Tibial nerve (tissue), 3 donors: ENCODE results near the gene ZNF112.

ENCODE experiments used
- CTCF ChIP-seq, 5 experiments: fragments of 200-600 bp in 3 of 5; fragments of 450-650 bp in 2 of 5; sonication (generic) in 3 of 5; IDR thresholded peaks; one replicate each; pipeline ENCODE4 v1.5.1; 2016 to 2019; ENCODE audit warnings: antibody characterized with exemption in 5 of 5, mild to moderate bottlenecking in 3 of 5, moderate library complexity in 2 of 5
- POLR2A ChIP-seq, 2 donors: fragments of 450-650 bp; IDR thresholded peaks; one replicate each; pipeline ENCODE4 v1.6.1; 2017; ENCODE audit warnings: antibody characterized with exemption in 2 of 2, mild to moderate bottlenecking in 2 of 2, moderate library complexity in 2 of 2

- no peak for TF ChIP-seq CTCF (IDR thresholded peaks at IDR 0.05)
- TF ChIP-seq POLR2A (IDR thresholded peaks at IDR 0.05), result no peak
Observed at GRCh38 chr19:44304659-44305193, 51.8 kb downstream of the ZNF112 start, which contains the start of gene ZNF235.
